Measurements from ENCODE around the gene APPL1.

Gene APPL1

DNA sequence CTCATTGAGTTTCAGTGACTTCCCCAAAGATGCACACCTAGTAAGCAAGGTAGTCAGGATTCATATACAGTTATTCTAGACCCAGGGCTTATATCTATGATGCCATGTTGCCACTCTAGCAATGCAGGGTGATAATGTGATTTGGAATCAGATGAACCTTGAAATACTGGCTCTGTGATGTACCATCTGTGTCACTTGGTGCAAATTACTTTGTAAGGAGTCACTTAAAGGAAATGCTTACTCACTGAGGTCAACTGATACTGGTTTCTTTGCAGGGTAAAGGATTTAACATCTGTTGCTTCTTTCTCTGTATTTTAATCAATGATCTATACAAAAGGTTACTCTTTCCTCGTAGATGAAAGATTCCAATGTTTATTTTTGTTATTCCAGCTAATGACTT, 54.2 kb downstream of the APPL1 start:
- TF ChIP-seq, protein P1, sequence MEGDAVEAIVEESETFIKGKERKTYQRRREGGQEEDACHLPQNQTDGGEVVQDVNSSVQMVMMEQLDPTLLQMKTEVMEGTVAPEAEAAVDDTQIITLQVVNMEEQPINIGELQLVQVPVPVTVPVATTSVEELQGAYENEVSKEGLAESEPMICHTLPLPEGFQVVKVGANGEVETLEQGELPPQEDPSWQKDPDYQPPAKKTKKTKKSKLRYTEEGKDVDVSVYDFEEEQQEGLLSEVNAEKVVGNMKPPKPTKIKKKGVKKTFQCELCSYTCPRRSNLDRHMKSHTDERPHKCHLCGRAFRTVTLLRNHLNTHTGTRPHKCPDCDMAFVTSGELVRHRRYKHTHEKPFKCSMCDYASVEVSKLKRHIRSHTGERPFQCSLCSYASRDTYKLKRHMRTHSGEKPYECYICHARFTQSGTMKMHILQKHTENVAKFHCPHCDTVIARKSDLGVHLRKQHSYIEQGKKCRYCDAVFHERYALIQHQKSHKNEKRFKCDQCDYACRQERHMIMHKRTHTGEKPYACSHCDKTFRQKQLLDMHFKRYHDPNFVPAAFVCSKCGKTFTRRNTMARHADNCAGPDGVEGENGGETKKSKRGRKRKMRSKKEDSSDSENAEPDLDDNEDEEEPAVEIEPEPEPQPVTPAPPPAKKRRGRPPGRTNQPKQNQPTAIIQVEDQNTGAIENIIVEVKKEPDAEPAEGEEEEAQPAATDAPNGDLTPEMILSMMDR (IDR thresholded peaks at IDR 0.05; ENCODE audit: control insufficient read depth, extremely low read depth, insufficient read depth): no peak
- DNase-seq (ENCODE audit: low read depth): no peak
- no peak overlapping the region for H3K4me3 ChIP-seq (ENCODE audit: low read depth, low read length)

DNA sequence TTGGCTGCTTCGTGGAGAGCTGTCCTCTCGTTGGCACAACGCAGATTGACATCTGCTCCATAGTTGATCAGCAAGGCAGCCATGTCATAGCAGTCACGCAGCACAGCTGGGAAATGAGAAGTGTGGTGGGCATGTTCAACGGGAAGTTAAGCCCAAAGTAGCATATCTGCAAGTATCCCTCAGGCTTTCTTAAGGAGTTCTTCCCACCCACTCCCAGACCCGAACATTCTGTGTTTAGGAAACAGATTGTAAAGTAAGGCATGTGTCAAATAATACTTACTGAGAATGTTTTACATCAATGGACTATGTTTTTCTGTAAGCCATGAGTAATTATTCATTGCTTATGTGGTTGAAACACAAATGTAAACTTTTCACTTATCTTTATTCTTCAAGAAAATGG, 55.8 kb downstream of the APPL1 start:
- no peak for DNase-seq (ENCODE audit: low read depth)

DNA sequence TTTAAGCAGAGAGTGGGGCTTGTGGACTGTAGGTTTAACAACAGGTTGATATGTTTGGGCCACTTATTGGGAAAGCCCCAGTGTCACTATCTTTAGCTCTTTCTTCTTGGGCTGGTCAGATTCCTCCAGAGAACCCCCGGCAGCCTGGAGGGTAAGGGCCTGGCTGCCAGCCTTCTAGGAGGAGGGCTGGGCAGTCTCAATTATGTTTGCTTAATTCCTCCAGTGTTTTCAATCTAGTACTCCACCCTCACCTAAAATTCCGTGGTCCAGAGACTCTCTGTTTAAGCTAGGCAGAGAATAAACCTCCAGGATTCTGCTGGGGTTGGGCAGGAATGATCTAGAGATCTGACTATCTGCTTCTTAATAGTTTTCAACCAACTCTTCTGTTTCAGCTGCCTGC, 59.7 kb downstream of the APPL1 start:
- no peak for DNase-seq (ENCODE audit: low read depth)
- TF ChIP-seq, protein P1 (IDR thresholded peaks at IDR 0.05; ENCODE audit: control insufficient read depth, extremely low read depth, insufficient read depth): no peak
- no peak overlapping the region for H3K4me3 ChIP-seq (ENCODE audit: low read depth, low read length)

More for the DNA sequence above, 55.8 kb downstream of the APPL1 start:
- TF ChIP-seq, protein P1 (IDR thresholded peaks at IDR 0.05; ENCODE audit: control insufficient read depth, extremely low read depth, insufficient read depth): no peak
- H3K4me3 ChIP-seq (ENCODE audit: low read depth, low read length): no peak overlapping the region

DNA sequence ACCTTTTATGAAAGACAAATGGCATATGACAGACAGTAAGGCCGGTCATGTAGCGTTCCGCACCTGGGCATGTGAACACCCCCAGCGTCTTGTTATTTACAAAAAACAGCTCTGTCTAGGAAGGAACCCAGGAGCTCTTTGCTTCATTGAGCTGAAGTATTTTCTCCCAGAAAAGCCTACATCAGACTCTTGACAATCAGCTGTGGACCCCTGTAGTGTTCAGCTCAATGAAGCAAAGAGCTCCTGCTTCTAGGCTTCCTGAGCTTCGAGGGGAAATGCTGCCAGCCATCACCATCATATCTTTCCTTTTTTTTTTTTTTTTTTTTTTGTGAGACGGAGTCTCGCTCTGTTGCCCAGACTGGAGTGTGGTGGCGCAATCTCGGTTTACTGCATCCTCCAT, 60.9 kb downstream of the APPL1 start:
- H3K4me3 ChIP-seq (ENCODE audit: low read depth, low read length): no peak overlapping the region
- no peak for DNase-seq (ENCODE audit: low read depth)
- TF ChIP-seq, protein P1 (IDR thresholded peaks at IDR 0.05; ENCODE audit: control insufficient read depth, extremely low read depth, insufficient read depth): no peak

DNA sequence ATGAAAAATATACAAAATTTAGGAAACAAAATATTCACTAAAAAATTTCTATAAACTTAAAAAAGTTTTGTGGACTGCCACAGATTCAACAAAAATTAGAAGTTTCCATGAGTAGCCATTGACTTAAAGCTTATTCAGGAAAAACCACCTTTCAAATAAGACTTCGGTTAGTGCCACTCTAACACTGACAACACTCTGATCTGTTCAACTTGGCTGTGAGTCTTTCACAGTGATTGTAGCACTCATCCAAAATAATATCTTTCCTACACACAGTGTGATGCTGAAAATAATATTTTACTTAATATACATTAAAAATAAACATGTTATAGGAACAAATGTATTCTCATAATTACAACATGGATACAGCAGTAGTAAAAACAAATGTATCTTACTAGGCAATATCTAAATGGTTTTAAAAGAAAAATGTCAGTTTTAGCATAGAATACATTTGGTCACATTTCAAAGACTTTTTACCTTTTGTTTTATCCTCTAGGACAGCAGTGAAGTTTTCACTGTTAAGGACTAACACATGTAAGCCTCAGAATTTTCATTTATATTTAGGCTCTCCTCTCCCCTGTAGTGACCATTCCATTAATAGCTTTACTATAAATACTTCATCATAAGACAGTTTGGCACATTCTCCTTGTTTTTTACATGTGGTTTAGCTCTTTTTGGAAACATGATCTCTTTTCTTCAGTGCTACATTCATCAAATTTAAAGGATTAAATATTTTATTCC, 64.8 kb downstream of the APPL1 start, which contains the start of gene ASB14:
Gene ASB14, minus strand, starts transcription at position 527 of the 738 bp plus-strand sequence. CDS start 652 bp downstream, outside the sequence.
- DNase-seq (ENCODE audit: low read depth): no peak
- no peak within 1 kb of the TSS for H3K4me3 ChIP-seq (ENCODE audit: low read depth, low read length)
- TF ChIP-seq, protein P1 (IDR thresholded peaks at IDR 0.05; ENCODE audit: control insufficient read depth, extremely low read depth, insufficient read depth): no peak

DNA sequence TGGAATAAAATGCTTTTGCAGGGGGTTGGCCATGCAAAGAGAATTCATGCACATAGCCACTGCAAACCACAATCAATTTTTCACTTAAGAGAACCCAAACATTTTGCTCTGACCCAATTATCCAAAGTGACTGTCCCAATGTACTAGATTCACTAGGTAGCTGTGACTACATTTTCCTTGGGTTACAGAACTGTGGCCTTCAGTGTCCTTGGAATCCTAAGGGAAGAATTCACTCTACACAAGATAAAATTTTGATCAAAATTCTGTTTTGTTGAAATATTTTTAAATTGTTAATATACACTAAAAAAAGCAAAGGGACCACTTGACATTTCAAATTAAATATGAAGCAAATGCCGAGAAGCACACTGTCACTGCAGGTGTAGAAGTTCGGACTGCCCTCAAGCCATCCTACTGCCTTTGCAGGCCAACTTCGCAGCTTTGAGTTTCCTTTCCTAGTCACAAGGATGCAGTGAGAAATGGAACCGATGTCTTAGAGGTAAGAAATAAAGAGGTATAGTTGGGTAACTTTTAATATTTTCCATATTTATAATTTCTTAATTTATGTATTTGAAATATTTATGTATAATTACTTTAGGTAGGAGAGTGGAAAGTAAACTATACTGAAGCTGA, 65.5 kb downstream of the APPL1 start:
- no peak for DNase-seq (ENCODE audit: low read depth)
- TF ChIP-seq, protein P1 (IDR thresholded peaks at IDR 0.05; ENCODE audit: control insufficient read depth, extremely low read depth, insufficient read depth): no peak
- H3K4me3 ChIP-seq (ENCODE audit: low read depth, low read length): no peak overlapping the region

Data from LNCaP clone FGC (cell line).